ENCODE data around the gene C2CD2. TPM values are rescaled to one million over a fixed set of nuclear protein-coding genes. Genes with fewer than 3 reads are reported as not detected.

Gene C2CD2
- total and polyA plus RNA-seq, 2 donors (not counting 1 experiment from before 2014, with no cell fraction given): 20.3 to 22.3 TPM

DNA sequence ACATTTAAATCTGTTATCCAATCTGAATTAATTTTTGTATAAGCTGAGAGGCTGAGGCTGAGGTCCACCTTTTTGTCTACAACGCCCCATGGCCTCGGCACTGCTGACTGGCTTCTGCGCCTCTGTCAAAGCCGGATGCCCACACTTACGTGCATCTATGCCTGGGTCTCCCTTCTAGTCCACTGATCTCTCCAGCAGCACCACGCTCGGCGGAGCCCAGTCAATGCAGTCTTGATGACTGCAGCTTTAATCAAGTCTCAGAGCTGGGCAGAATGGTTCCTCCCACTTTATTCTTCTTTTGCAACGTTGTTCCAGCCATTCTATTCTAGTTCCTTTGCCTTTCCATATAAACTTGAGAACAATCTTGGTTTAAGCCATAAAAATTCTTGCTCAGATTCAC lies 84.0 kb downstream of the C2CD2 start:
- H3K79me2 ChIP-seq (ENCODE audit: control insufficient read depth, insufficient read depth, low read length): peaks cover 5% of the 10 kb centered on the region
- no peak overlapping the region for H3K27ac ChIP-seq (ENCODE audit: insufficient read depth, low read length)
- H3K4me3 ChIP-seq (replicated peaks in 1 of 4; ENCODE audit: control extremely low read depth in 1 of 4, insufficient read depth in 1 of 4, low read depth in 3 of 4, low read length in 4 of 4): no peak overlapping the region
- H2AFZ ChIP-seq (ENCODE audit: low read length): no peak overlapping the region
- H3K9me3 ChIP-seq (ENCODE audit: control insufficient read depth, insufficient read depth, low read depth, low read length): no peaks in the 10 kb centered on the region
- H3K9ac ChIP-seq (ENCODE audit: insufficient read depth, low read length): no peak overlapping the region
- H3K36me3 ChIP-seq (ENCODE audit: control insufficient read depth, insufficient read depth, low read length): no peaks in the 10 kb centered on the region
- DNase-seq (ENCODE audit: low read depth in 2 of 2): no peak
- TF ChIP-seq, protein P1, sequence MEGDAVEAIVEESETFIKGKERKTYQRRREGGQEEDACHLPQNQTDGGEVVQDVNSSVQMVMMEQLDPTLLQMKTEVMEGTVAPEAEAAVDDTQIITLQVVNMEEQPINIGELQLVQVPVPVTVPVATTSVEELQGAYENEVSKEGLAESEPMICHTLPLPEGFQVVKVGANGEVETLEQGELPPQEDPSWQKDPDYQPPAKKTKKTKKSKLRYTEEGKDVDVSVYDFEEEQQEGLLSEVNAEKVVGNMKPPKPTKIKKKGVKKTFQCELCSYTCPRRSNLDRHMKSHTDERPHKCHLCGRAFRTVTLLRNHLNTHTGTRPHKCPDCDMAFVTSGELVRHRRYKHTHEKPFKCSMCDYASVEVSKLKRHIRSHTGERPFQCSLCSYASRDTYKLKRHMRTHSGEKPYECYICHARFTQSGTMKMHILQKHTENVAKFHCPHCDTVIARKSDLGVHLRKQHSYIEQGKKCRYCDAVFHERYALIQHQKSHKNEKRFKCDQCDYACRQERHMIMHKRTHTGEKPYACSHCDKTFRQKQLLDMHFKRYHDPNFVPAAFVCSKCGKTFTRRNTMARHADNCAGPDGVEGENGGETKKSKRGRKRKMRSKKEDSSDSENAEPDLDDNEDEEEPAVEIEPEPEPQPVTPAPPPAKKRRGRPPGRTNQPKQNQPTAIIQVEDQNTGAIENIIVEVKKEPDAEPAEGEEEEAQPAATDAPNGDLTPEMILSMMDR (conservative IDR thresholded peaks at IDR 0.05 in 1 of 2, IDR thresholded peaks at IDR 0.05 in 1 of 2; ENCODE audit: low read depth in 1 of 2, low read length in 2 of 2): no peak
- H3K4me1 ChIP-seq (ENCODE audit: control insufficient read depth, extremely low read depth, insufficient read depth, low read length): no peaks in the 10 kb centered on the region
- no peaks in the 10 kb centered on the region for H3K27me3 ChIP-seq (ENCODE audit: control insufficient read depth, insufficient read depth, low read length)
- H3K4me2 ChIP-seq (ENCODE audit: extremely low read depth, insufficient read depth, low read length): no peak overlapping the region
- no peaks in the 10 kb centered on the region for H4K20me1 ChIP-seq (ENCODE audit: control insufficient read depth, extremely low read depth, insufficient read depth, low read length)

DNA sequence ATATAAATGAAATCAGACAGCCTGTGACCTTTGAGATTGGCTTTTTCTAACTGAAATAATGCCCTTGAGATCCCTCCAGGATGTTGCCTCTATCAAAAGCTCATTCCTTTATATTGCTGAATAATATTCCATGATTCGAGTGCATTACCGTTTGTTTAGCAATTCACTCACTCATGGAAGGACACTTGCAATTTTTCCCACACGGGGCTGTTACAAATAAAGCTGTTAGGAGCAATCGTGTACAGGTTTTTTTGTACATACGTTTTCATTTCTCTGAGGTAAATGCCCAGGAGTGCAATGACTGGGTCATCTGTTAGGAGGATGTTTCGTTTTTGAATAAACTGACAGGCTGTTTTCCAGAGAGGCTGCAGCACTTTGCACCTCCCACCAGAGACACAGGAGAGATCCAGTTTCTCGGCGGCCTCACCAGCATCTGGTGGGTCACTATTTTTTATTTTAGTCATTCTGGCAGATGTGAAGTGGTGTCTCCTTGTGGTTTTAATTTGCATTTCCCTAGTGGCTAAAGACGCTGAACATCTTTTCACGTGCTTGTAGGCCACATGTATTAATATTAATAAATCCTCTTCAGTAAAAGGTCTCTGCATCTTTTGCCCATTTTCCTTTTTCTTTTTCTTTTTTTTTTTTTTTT lies 85.6 kb downstream of the C2CD2 start:
- H3K79me2 ChIP-seq (ENCODE audit: control insufficient read depth, insufficient read depth, low read length): peaks cover 2% of the 10 kb centered on the region
- H3K9me3 ChIP-seq (ENCODE audit: control insufficient read depth, insufficient read depth, low read depth, low read length): no peaks in the 10 kb centered on the region
- H3K4me2 ChIP-seq (ENCODE audit: extremely low read depth, insufficient read depth, low read length): no peak overlapping the region
- H3K9ac ChIP-seq (ENCODE audit: insufficient read depth, low read length): no peak overlapping the region
- H3K27ac ChIP-seq (ENCODE audit: insufficient read depth, low read length): no peak overlapping the region
- H3K36me3 ChIP-seq (ENCODE audit: control insufficient read depth, insufficient read depth, low read length): no peaks in the 10 kb centered on the region
- TF ChIP-seq EZH2 (IDR thresholded peaks at IDR 0.05; ENCODE audit: low read length, missing control alignments): no peak
- TF ChIP-seq, protein P1 (conservative IDR thresholded peaks at IDR 0.05 in 1 of 2, IDR thresholded peaks at IDR 0.05 in 1 of 2; ENCODE audit: low read depth in 1 of 2, low read length in 2 of 2): no peak
- H3K4me3 ChIP-seq (replicated peaks in 1 of 4; ENCODE audit: control extremely low read depth in 1 of 4, insufficient read depth in 1 of 4, low read depth in 3 of 4, low read length in 4 of 4): no peak overlapping the region
- H3K4me1 ChIP-seq (ENCODE audit: control insufficient read depth, extremely low read depth, insufficient read depth, low read length): no peaks in the 10 kb centered on the region
- H2AFZ ChIP-seq (ENCODE audit: low read length): no peak overlapping the region
- DNase-seq (ENCODE audit: low read depth in 2 of 2): no peak
- no peaks in the 10 kb centered on the region for H3K27me3 ChIP-seq (ENCODE audit: control insufficient read depth, insufficient read depth, low read length)
- no peaks in the 10 kb centered on the region for H4K20me1 ChIP-seq (ENCODE audit: control insufficient read depth, extremely low read depth, insufficient read depth, low read length)

DNA sequence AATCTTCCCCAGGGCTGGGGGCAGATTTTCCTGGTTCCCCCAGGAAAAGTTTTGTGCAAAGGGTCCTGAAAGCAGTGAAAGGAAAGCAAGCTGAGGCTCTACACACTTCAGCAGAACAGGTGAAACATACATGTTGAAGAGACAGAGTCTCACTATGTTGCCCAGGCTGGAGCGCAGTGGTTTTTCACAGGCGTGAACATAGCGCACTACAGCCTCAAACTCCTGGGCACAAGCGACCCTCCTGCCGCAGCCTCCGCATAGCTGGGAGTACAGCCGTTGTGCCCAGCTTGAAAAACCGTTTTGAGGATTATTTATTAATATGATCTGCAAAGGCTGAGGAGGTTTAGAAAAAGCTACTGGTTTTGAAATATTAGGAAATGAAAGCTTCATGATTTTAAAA lies 86.5 kb downstream of the C2CD2 start:
- H3K4me1 ChIP-seq (ENCODE audit: control insufficient read depth, extremely low read depth, insufficient read depth, low read length): no peaks in the 10 kb centered on the region
- no peak overlapping the region for H3K27ac ChIP-seq (ENCODE audit: insufficient read depth, low read length)
- no peak for DNase-seq (ENCODE audit: low read depth in 2 of 2)
- no peaks in the 10 kb centered on the region for H3K9me3 ChIP-seq (ENCODE audit: control insufficient read depth, insufficient read depth, low read depth, low read length)
- TF ChIP-seq, protein P1 (conservative IDR thresholded peaks at IDR 0.05 in 1 of 2, IDR thresholded peaks at IDR 0.05 in 1 of 2; ENCODE audit: low read depth in 1 of 2, low read length in 2 of 2): no peak
- TF ChIP-seq EZH2 (IDR thresholded peaks at IDR 0.05; ENCODE audit: low read length, missing control alignments): no peak
- no peak overlapping the region for H3K4me2 ChIP-seq (ENCODE audit: extremely low read depth, insufficient read depth, low read length)
- no peaks in the 10 kb centered on the region for H3K36me3 ChIP-seq (ENCODE audit: control insufficient read depth, insufficient read depth, low read length)
- H4K20me1 ChIP-seq (ENCODE audit: control insufficient read depth, extremely low read depth, insufficient read depth, low read length): no peaks in the 10 kb centered on the region
- peaks cover 4% of the 10 kb centered on the region for H3K79me2 ChIP-seq (ENCODE audit: control insufficient read depth, insufficient read depth, low read length)
- H3K27me3 ChIP-seq (ENCODE audit: control insufficient read depth, insufficient read depth, low read length): no peaks in the 10 kb centered on the region
- no peak overlapping the region for H3K9ac ChIP-seq (ENCODE audit: insufficient read depth, low read length)
- no peak overlapping the region for H2AFZ ChIP-seq (ENCODE audit: low read length)
- H3K4me3 ChIP-seq (replicated peaks in 1 of 4; ENCODE audit: control extremely low read depth in 1 of 4, insufficient read depth in 1 of 4, low read depth in 3 of 4, low read length in 4 of 4): no peak overlapping the region
